GM12878 (cell line): Measurements from ENCODE around the gene CDR2L. TPM values are rescaled to one million over a fixed set of nuclear protein-coding genes. Genes with fewer than 3 reads are reported as not detected.

ENCODE experiments used
- ATF3 ChIP-seq: IDR thresholded peaks from 2 replicates; pipeline ENCODE4 v1.6.1; 2011; ENCODE audit warnings: low read depth, mild to moderate bottlenecking, low read length, moderate library complexity, borderline replicate concordance; ENCODE audit errors: extremely low read depth
- E2F4 ChIP-seq: IDR thresholded peaks from 2 replicates; pipeline ENCODE4 v1.6.1; 2012; ENCODE audit warnings: low read depth, low read length, improper control_type of control experiment
- EED ChIP-seq: sonication (generic); IDR thresholded peaks from 2 replicates; pipeline ENCODE4 v1.6.1; 2016; ENCODE audit warnings: antibody characterized with exemption, low read depth
- EP300 ChIP-seq, 2 experiments: fragments of 150-350 bp in 1 of 2; IDR thresholded peaks; 2 replicates each; pipeline ENCODE4 v1.6.1; 2011 to 2012; ENCODE audit warnings: low read depth in 2 of 2, low read length in 2 of 2, borderline replicate concordance in 1 of 2, improper control_type of control experiment in 1 of 2, inconsistent platforms in 1 of 2; ENCODE audit not compliant: control insufficient read depth in 1 of 2
- ETV6 ChIP-seq, 2 experiments: fragments of 450-650 bp in 1 of 2; IDR thresholded peaks in 1 of 2; conservative IDR thresholded peaks in 1 of 2; 2 replicates each; pipeline ENCODE4 v1.6.1; 2014; ENCODE audit warnings: antibody characterized with exemption in 1 of 2, borderline replicate concordance in 1 of 2, low read depth in 1 of 2, mild to moderate bottlenecking in 1 of 2, moderate library complexity in 1 of 2
- FOS ChIP-seq: IDR thresholded peaks from 3 replicates; pipeline ENCODE4 v1.6.1; 2011; ENCODE audit warnings: borderline replicate concordance; ENCODE audit not compliant: insufficient read length; ENCODE audit errors: extremely low read depth
- FOXK2 ChIP-seq: fragments of 450-650 bp; IDR thresholded peaks from 2 replicates; pipeline ENCODE4 v1.6.1; 2017; ENCODE audit warnings: mild to moderate bottlenecking, moderate library complexity
- FOXM1 ChIP-seq: IDR thresholded peaks from 2 replicates; pipeline ENCODE4 v1.6.1; 2012; ENCODE audit warnings: low read depth, mild to moderate bottlenecking, inconsistent platforms, low read length, moderate library complexity
- MAX ChIP-seq: IDR thresholded peaks from 2 replicates; pipeline ENCODE4 v1.6.1; 2012; ENCODE audit warnings: low read depth, low read length, improper control_type of control experiment
- MYB ChIP-seq: fragments of 150-350 bp; IDR thresholded peaks from 2 replicates; pipeline ENCODE4 v1.6.1; 2014; ENCODE audit warnings: mild to moderate bottlenecking, low read depth, low read length, borderline replicate concordance
- NR2C1 ChIP-seq: fragments of 450-650 bp; IDR thresholded peaks from 2 replicates; pipeline ENCODE4 v1.6.1; 2017; ENCODE audit warnings: antibody characterized with exemption, mild to moderate bottlenecking, moderate library complexity
- PAX5 ChIP-seq: IDR thresholded peaks from 2 replicates; pipeline ENCODE4 v1.6.1; 2011; ENCODE audit warnings: low read depth, low read length, borderline replicate concordance
- PKNOX1 ChIP-seq: fragments of 450-650 bp; IDR thresholded peaks from 2 replicates; pipeline ENCODE4 v1.6.1; 2016; ENCODE audit warnings: mild to moderate bottlenecking
- POU2F2 ChIP-seq: IDR thresholded peaks from 3 replicates; pipeline ENCODE4 v1.6.1; 2011; ENCODE audit warnings: low read depth, mild to moderate bottlenecking, low read length, borderline replicate concordance
- RELA ChIP-seq: fragments of 450-650 bp; IDR thresholded peaks from 2 replicates; pipeline ENCODE4 v1.8.0; 2014; ENCODE audit warnings: borderline replicate concordance; ENCODE audit not compliant: partially characterized antibody
- TBL1XR1 ChIP-seq: IDR thresholded peaks from 2 replicates; pipeline ENCODE4 v1.6.1; 2012; ENCODE audit warnings: low read depth, low read length, improper control_type of control experiment
- TCF12 ChIP-seq: IDR thresholded peaks from 2 replicates; pipeline ENCODE4 v1.6.1; 2011; ENCODE audit warnings: low read depth, mild to moderate bottlenecking, low read length
- USF1 ChIP-seq: IDR thresholded peaks from 2 replicates; pipeline ENCODE4 v1.6.1; 2011; ENCODE audit warnings: borderline replicate concordance, low read depth, mild to moderate bottlenecking, moderate library complexity, mixed read lengths, low read length; ENCODE audit not compliant: insufficient read depth; ENCODE audit errors: extremely low read length
- ZNF384 ChIP-seq: IDR thresholded peaks from 2 replicates; pipeline ENCODE4 v1.6.1; 2012; ENCODE audit warnings: low read depth, mild to moderate bottlenecking, low read length, improper control_type of control experiment, borderline replicate concordance
- ZNF687 ChIP-seq: fragments of 450-650 bp; IDR thresholded peaks from 2 replicates; pipeline ENCODE4 v1.6.1; 2017; ENCODE audit warnings: mild to moderate bottlenecking, moderate library complexity
- polyA plus RNA-seq, 11 experiments: library from polyadenylated mRNA; depleted of rRNA in 4 of 11; unstranded in 6 of 11; stranded (reverse) in 5 of 11; fragments of >200 nt; fragmentation: Nextera tagmentation in 4 of 11; fragmentation: Illumina TruSeq in 1 of 11; extraction: Ambion mirVana in 4 of 11; extraction: Trizol in 1 of 11; gene quantifications; 1 replicate in 1 of 11; 2 replicates in 10 of 11; pipeline versions ENCODE4 v1.2.1 to v1.2.3, GENCODE V29; 2011 to 2016; ENCODE audit warnings: inconsistent platforms in 2 of 11, missing spikeins in 2 of 11, low read depth in 1 of 11
- total RNA-seq, 4 experiments: library from RNA; depleted of rRNA in 3 of 4; stranded (reverse); fragments of >200 nt in 3 of 4; fragmentation: Illumina TruSeq in 1 of 4; extraction: Trizol in 1 of 4; gene quantifications; 2 replicates each; pipeline versions ENCODE4 v1.2.1 to v1.2.3, GENCODE V29; 2013 to 2021

Gene CDR2L
- total and polyA plus RNA-seq, 10 of the 15 experiments (the other 5 are each of a cell fraction or from before 2014, with no cell fraction given) = 0.03 to 0.18 (median 0.04) TPM; not detected in 6

GRCh38 chr17:75033346-75034235, 46.2 kb downstream of the CDR2L start (continued):
- TF ChIP-seq PAX5 (0 out of 2 replicates have a peak, but pooled peaks have one; percentile 16), ETV6 (conservative IDR thresholded peaks at IDR 0.05 in 1 of 2, IDR thresholded peaks at IDR 0.05 in 1 of 2; ENCODE audit: borderline replicate concordance in 1 of 2, low read depth in 1 of 2) (no peak), NR2C1 (no peak), FOXK2 (peak; percentile 4; the same call in 1 of the 2 replicates), MAX (peak; percentile 89; the same call in 1 of the 2 replicates), TBL1XR1 (peak; percentile 96), RELA (peak; percentile 78), PKNOX1 (no peak), ZNF384 (no peak), E2F4 (no peak), FOS (no peak), USF1 (peak; percentile 67), MYB (no peak), TCF12 (no peak), POU2F2 (0 out of 3 replicates have a peak, but pooled peaks have one; percentile 31), ZNF687 (no peak), EP300 (IDR thresholded peaks at IDR 0.05; ENCODE audit: borderline replicate concordance in 1 of 2, control insufficient read depth in 1 of 2, low read depth in 2 of 2, low read length in 2 of 2) (no peak; a peak in 1 of 4 replicates), FOXM1 (no peak), EED (peak; percentile 67; the same call in 1 of the 2 replicates), ATF3 (no peak)
